ENCODE results near the gene ONECUT1.

DNA sequence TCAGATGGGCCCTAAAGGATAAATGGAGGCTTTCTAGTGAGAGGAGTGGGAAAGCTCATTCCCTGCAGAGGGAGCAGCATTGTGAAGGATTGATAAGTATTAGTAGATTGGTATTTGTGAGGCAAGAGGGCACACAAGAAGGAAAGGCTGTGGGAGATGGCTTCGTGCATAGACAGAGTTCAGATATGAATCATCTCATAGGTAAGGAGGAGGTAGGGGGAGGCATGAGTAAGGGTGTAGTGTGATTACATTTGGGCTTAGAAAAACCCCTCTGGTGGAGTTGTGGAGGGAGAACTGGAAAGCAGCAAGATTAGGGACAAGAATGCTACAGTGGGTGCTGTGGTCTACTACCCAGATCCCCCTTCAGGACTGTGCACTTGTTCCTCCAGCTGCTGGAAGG lies 29.6 kb downstream of the ONECUT1 start:
- TF ChIP-seq, protein P1, sequence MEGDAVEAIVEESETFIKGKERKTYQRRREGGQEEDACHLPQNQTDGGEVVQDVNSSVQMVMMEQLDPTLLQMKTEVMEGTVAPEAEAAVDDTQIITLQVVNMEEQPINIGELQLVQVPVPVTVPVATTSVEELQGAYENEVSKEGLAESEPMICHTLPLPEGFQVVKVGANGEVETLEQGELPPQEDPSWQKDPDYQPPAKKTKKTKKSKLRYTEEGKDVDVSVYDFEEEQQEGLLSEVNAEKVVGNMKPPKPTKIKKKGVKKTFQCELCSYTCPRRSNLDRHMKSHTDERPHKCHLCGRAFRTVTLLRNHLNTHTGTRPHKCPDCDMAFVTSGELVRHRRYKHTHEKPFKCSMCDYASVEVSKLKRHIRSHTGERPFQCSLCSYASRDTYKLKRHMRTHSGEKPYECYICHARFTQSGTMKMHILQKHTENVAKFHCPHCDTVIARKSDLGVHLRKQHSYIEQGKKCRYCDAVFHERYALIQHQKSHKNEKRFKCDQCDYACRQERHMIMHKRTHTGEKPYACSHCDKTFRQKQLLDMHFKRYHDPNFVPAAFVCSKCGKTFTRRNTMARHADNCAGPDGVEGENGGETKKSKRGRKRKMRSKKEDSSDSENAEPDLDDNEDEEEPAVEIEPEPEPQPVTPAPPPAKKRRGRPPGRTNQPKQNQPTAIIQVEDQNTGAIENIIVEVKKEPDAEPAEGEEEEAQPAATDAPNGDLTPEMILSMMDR (IDR thresholded peaks at IDR 0.05; ENCODE audit: low read length): no peak
- no peak for TF ChIP-seq EZH2 (IDR thresholded peaks at IDR 0.05; ENCODE audit: borderline replicate concordance, low read length)

All from OCI-LY1 (cell line).